GM18526 (cell line): ENCODE data around the gene MACROH2A1.

Experiments used
- POLR2A ChIP-seq: IDR thresholded peaks from 3 replicates; pipeline ENCODE4 v1.6.1; 2011; ENCODE audit not compliant: insufficient read length; ENCODE audit errors: extremely low read depth

The MACROH2A1 gene

DNA sequence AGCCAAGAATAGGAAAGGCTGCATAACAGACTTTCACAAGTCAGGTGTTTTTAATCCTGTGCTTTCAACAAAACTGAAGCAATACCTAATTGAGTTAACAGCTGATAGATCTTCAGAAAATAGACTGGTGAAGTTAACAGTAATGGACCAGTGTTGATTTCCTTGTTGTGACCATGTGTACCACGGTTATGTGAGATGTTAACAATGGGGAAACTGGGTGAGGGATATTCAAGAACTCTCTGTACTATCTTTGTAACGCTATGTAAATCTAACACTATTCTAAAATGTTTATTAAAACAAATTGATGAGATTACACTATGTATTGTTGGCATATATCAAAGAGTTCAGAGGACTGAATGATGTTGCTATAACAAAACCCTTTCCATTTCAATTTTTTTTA, 36.9 kb downstream of the MACROH2A1 start:
- no peak for TF ChIP-seq POLR2A

DNA sequence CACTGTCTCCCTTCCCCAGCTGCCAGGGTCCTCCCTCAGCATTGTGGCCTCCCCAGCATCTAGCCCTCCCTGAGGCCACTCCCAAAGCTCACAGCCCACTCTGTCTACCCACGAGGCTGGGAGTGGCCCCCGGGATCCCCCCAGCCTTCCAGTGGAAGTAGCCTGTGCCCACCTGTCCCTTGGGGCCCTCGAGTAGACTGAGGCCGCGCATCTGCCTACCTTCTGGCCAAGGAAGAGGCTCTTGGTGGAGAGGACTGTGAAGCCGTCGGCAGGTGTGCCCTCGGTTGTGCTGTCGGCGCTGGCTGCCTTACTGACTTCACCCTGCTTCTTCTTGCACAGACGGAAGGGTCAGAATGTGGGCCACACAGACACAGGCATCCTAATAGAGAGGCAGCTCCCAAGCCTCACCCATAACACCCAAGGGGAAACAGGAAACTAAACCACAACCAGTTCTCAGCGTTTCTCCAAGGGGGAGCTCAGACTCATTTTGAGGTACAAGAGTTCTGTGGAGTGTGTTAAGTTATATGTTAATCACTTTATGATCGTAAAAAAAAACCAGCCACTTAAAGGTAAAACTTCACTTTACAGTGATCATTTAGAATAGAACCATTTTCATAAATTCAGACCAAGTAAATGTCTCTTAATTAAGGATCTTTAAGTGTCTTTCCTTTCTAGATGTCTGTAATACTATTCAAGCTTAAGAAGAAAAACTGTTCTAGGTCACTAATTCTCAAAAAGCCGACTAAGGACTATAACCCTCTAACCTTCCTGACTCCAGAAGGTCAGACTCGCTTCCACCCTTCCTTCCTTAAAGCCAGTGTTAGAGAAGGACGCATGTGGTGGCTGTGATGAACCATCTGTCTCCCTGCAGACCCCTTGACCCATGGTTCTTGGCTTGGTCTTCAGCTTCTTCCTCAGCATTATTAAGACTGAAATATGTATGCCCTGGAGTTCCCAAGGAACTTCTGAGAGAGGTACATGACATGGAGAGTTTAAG, 38.5 kb downstream of the MACROH2A1 start:
- TF ChIP-seq POLR2A, result no peak

DNA sequence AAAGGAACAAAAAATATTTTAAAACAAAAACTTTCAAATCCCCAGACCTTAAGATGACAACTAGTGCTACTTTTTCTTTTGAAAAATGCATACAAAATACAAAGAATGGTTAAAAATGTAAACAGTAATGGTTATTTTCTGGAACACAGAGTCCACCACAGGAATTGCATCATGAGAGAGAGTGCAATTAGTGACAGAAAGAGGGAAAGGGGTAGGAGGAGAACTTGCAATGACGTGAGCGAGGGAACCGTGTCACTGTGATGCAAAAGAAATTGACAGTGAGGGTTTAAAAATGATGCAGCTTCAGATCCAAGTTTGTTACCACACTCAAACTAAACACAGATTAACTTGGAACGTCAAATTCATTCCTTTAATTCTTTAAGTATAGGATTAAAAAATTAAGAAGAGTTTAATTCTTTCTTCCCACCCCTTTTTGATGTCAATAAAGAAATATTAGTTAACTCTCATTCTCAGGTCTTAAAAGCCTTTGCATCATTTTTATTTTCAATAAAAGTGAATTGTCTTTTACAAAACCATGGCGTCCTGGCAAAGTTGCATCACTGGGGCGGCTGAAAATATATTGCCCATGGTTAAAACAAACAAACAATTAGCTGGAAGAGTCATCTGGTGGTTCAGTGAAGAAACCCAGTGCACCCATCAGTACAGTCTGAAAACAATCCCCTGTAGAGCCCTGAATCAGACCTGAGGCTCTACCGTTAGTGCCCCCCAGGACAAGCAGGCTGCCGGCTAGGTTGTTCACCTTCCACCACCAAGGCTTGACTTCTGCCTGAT, 39.5 kb downstream of the MACROH2A1 start:
- TF ChIP-seq POLR2A, result no peak

DNA sequence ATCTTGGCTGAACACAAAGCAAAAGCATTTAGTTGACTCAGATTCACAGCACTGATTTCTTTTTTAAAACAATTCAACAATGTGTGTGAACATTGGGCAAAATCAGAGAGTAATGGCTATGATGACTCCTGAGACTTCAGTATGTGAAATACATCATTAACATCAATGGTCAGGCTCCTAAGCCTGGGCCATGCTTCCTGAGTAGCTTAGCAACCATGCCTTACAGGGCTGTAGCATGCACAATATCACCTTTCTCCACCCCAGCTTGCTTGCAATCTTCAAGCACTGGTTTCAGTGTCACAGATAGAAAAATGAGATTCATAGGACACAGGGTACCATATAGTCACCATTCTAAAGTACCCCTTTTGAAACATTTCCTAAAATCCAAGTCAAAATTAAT, 41.3 kb downstream of the MACROH2A1 start:
- TF ChIP-seq POLR2A, result no peak

DNA sequence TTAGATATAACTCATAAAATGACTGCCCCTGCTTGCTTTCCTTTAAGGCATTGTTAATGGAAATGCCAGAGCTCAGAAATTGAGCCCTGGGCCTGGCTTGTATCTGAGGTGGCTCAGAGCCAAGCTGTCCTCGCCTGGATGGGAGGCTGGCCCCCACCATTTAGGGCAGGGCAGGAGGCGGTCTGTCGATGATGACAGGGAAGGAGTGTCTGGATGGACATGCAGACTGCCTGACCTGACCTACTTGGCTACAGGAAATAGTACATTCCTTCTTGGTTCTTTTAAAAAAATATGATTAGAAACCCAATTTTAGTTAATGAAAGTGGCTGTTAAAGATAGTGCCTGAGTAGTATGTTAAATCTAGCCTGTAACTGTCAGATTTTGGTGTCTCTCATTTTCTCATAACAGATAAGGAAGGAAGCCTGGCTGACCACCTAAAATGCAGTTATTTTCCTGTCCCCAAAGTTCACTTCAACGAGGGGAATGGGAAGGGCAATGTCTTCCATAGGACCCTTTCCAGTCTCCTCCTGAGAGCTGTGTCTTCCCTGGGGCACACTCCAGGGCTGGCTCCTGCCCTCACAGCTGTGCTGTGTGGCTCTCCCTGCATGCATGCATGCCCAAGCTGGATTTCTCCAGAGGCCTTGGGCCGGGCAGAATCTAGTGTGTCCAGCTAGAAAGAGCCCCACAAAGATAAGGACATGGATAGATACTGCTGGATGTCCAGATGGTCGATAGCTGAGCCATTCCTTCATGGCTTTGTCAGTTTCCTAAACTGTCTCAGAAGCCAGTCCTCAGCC, 42.3 kb downstream of the MACROH2A1 start:
- no peak for TF ChIP-seq POLR2A

DNA sequence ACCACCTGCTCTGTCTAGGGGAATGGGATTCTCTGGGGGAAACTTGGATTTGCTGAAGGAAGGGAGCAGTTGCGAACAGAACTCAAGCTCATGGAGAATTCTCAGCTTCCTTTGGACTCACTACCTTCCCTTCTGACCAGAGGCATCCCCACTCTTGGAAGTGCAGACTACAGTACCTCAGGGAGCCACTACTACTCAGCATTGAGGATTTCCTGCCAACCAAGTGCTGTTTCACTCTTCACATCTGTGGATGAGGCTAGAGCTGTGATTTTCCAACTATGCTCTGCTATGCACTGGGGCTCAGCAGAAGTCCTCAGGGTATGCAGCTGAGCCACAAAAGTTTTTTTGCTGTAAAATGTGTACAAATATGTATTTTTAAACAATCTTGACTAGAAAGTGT, 43.9 kb downstream of the MACROH2A1 start:
- no peak for TF ChIP-seq POLR2A

DNA sequence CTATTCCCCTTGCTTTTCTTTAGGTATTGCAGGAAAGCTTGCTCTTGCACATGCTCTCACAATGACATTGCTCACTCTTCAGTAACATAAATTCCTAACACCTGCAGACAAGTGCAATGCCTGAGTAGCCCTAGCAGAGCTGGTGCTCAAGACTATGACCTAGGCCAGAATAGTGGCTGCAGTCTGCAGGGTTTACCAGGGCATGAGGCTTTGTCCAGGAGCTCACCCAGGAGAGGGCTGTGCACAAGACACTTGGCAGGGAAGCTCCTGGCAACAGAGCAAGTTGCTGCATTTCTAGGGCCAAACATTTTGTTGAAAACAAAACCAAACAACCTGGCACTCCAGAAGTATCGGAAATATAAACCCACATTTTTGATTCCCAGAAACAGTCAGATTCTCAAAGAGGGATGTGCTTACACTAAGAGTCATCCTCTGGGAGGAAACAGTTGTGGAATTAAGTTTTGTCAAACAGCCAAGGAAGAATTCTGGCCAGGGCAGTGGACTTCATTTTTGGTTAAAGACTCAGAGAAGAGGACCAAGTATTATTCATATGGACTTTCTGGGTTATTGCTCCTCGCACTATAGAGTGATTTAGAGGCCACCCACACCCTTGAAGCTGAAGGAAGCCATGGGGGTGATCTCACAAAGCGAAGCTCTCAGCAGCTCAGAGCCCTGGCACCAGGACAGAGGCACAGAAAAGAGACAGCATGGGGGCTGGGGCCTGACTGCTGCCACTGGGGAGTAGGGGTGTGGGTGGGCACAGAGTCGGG, 44.9 kb downstream of the MACROH2A1 start:
- TF ChIP-seq POLR2A, result no peak

DNA sequence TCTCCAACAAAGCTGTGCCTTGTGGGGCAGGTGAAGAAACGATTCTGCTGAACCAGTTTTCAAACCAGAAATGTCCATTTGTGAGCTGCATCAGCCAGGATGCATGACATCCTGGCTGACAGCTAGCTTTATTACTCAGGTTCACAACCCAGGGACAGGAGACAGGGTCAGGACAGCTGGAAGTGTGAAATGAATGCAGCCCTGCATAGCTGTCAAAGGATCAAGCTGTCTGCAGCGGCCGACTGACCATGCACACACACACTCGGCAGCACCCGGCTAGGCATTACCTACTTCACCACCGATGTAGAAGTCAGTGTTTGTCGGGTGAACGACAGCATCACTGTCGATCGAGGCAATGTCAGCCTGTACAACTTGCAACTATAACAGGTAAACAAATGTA, 48.5 kb downstream of the MACROH2A1 start:
- no peak for TF ChIP-seq POLR2A

DNA sequence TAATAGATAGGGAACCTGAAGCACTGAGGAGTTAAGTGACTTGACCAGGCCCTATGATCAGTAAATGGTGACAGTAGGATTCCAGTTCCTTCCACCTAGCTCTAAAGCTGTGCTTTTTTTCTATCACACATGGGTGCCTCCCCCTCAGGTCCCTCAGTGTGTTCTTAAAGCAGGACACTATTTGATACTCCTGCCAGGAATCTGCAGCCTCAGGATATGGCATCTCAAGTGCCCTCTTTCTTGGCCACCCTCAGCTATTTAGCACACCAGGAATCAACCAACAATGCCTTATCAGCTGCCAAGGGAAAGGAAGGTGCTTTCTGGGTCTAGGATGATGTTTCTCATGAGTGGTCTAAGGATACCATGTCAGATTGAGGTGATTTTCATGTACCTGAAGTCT, 49.1 kb downstream of the MACROH2A1 start:
- no peak for TF ChIP-seq POLR2A

DNA sequence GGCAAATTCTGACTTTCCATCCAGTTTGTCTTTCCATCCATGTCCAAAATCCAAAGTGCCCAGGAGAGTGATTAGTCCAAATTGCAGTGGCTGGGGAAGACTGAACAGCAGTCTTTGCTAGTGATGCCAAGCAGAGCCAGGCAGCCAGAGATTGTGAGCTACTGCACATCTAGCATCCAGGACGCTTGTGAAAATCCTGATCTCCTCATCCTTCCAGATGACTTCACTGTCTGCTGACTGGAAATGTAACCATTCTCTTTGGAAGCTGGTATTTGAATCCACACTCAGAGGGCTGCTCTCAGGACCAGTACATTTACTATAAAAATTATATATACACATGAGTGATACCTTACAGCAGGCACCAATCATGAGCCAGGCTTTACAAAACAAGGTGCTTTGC, 49.6 kb downstream of the MACROH2A1 start:
- no peak for TF ChIP-seq POLR2A

DNA sequence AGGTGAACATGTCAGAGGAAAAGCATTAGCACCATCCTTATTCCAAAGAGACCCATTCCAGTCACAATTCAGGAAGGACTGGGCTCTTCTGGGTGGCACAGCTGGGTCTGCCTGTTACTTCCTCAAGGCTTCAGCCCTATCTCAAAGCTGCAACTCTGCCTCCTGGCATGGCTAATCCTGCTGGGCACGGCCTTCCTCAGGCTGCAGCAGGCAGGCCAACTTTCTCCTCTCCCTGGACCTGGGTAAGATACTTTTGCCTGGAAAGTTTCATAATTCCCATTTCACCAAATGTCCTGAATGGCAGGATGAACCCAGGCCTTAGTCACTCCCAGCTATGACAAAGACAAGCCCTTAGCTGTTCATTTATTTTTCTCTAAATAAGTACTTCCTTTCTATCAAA, 50.1 kb downstream of the MACROH2A1 start:
- TF ChIP-seq POLR2A, result no peak

DNA sequence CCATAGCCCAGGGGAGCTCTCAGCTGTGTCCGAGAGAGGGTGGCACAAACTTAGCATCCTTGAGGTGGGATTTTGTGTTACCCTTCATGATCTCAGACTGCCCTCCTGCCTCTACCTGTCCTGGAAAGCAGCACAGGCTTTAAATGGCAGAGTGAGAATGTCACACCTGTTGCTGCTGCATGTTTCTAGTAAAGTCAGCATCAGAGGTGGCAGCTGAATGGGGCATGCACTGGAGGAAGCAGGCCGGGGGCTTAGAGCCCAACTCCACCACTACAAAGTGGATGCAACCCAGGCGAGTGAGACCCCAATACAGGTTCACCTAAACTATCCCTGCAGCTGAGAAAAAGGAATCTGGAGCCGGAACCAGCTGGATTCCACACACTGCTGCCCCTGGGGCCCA, 51.6 kb downstream of the MACROH2A1 start:
- no peak for TF ChIP-seq POLR2A

DNA sequence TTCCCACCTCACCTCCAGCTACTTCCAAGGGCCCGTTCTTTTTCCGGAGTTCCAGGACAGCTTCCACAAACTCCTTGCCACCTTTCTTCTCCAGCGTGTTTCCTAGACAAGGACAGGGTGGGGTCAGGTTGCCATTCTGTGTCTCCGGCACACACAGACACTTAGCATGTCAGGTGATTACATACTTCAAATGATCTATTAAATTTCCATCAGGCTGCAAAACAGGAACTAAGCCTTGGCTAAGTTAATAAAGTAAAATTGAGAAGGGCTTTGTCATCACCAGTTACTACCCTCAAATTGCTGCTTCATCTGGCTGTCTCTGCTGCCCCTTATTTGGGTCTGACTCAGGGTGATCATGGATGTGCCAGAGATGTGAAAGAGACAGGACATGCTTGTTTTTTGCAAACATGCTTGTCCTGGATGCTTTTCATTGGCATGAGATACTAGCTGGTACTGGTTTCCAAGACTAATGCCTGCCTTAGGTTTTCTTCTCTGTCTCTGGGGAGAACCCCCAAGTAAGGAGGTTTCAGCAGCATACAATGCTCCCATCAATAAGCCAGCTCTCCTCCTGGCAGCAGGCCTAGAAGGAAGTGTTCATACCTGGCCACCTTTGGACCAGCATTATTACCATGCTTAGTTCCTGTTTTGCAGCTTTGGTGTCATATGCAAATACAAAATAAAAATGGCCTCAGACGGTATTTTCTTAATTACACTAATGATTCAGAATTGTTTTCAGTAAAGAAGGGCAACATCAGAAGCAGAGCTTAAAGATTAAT, 52.9 kb downstream of the MACROH2A1 start:
- TF ChIP-seq POLR2A, result no peak

DNA sequence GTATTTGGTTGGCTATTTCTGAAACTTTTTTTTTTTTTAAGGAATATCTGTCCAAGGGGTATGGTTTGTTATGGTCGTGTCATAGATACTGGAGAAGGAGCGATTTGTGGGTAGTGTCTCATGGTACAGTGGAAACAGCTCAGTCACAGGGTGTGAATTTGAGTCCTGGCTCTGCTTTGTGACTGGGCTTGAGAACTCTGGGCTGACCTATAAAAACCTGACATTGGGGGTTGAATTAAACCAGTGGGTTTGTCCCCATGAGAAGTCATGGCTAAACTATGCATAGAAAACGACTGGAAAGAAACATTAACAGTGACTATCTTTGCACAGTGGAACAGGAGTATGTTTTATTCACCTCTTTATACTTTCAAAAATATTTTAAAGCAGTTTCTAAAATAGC, 54.7 kb downstream of the MACROH2A1 start:
- no peak for TF ChIP-seq POLR2A
